CD4-positive, alpha-beta T cell treated with Interleukin-4 for 1 hour (primary cell): ENCODE data around the gene GEMIN4.

Experiments
- DNase-seq, 2 donors: peaks; one replicate each; pipeline ENCODE4 v3.0.0-alpha.2; 2020 to 2022

Gene GEMIN4

GRCh38 chr17:697682-698081 lies 54.4 kb downstream of the GEMIN4 start:
- DNase-seq: no peak

- no peak for DNase-seq
Measured at GRCh38 chr17:696369-696768, 55.7 kb downstream of the GEMIN4 start.
